Body of pancreas (tissue), 4 donors: ENCODE results near the gene PDHX. TPM values are rescaled to one million over a fixed set of nuclear protein-coding genes. Genes with fewer than 3 reads are reported as not detected.
A peak's percentile ranks its signal among the peaks of the same experiment; 100 is the strongest.

ENCODE experiments used
- ATAC-seq: fragments of 150-250 bp; one replicate; pipeline ENCODE4 v1.9.1; 2016
- DNase-seq, 4 donors: peaks; one replicate each; pipeline ENCODE4 v3.0.0-alpha.2; 2019
- H3K27ac ChIP-seq, 4 donors: fragments of 200-600 bp; sonication (generic); 1 replicate in 3 of 4; 2 replicates in 1 of 4; pipeline versions ENCODE4 v1.5.1 to v1.6.1; 2016 to 2019; ENCODE audit warnings: mild to moderate bottlenecking in 1 of 4, mixed read lengths in 1 of 4, moderate library complexity in 1 of 4
- H3K27me3 ChIP-seq, 2 donors: fragments of 200-600 bp; sonication (generic); one replicate each; pipeline ENCODE4 v1.6.0; 2016; ENCODE audit warnings: mild to moderate bottlenecking in 1 of 2
- H3K36me3 ChIP-seq, 2 donors: fragments of 200-600 bp; sonication (generic); replicated peaks in 1 of 2; 2 replicates each; pipeline ENCODE4 v1.5.1; 2016; ENCODE audit warnings: low read depth in 2 of 2; ENCODE audit not compliant: insufficient read depth in 1 of 2
- H3K4me1 ChIP-seq: fragments of 200-600 bp; sonication (generic); one replicate; pipeline ENCODE4 v1.6.0; 2016
- H3K4me3 ChIP-seq, 2 donors: fragments of 200-600 bp; sonication (generic); 1 replicate in 1 of 2; 2 replicates in 1 of 2; pipeline ENCODE4 v1.5.1; 2016 to 2019
- H3K9me3 ChIP-seq, 3 donors: fragments of 200-600 bp; sonication (generic); 1 replicate in 2 of 3; 2 replicates in 1 of 3; pipeline ENCODE4 v1.5.1; 2016
- CTCF ChIP-seq, 7 experiments: fragments of 450-650 bp in 4 of 7; fragments of 200-600 bp in 3 of 7; sonication (generic) in 3 of 7; IDR thresholded peaks; one replicate each; pipeline ENCODE4 v1.5.1; 2016 to 2019; ENCODE audit warnings: antibody characterized with exemption in 7 of 7
- POLR2A ChIP-seq, 3 donors: fragments of 450-650 bp; IDR thresholded peaks; one replicate each; pipeline ENCODE4 v1.6.1; 2016; ENCODE audit warnings: antibody characterized with exemption in 3 of 3, mild to moderate bottlenecking in 2 of 3
- WGBS, 2 donors: methylation state at CpG; one replicate each; pipeline ENCODE4 v1.1.5; 2017; 5-methylcytosine and 5-hydroxymethylcytosine counted together
- intact Hi-C: fragments of 100-400 bp; cut with DNase I; formaldehyde crosslinking; loops from one replicate; pipeline ENCODE4 v1.15.1; 2023
- total RNA-seq, 2 donors: library from RNA; depleted of rRNA; stranded (reverse); fragments of >200 nt; gene quantifications; one replicate each; pipeline ENCODE4 v1.1.0, GENCODE V29; 2016

PDHX gene
- total RNA-seq, 2 donors from 2014 or later: 10.4 to 51.4 TPM

- TF ChIP-seq POLR2A (IDR thresholded peaks at IDR 0.05) (no peak), CTCF (IDR thresholded peaks at IDR 0.05) (no peak)
- peaks cover 0 to 18% (median 0%) of the 10 kb centered on the region in 3 donors for H3K9me3 ChIP-seq
- 93 to 94% methylated on average over 5 of the region's 5 CpGs for WGBS, 2 donors
- ATAC-seq (no peak), DNase-seq (no peak)
- H3K27ac ChIP-seq: no peak overlapping the region
- H3K4me3 ChIP-seq: no peak overlapping the region
- no peaks in the 10 kb centered on the region for H3K27me3 ChIP-seq
- intact Hi-C loops: no loop called here
- H3K36me3 ChIP-seq: no peaks in the 10 kb centered on the region
- no peaks in the 10 kb centered on the region for H3K4me1 ChIP-seq
Measured at GRCh38 chr11:34899633-34900016, 16.8 kb upstream of the PDHX start.

DNA sequence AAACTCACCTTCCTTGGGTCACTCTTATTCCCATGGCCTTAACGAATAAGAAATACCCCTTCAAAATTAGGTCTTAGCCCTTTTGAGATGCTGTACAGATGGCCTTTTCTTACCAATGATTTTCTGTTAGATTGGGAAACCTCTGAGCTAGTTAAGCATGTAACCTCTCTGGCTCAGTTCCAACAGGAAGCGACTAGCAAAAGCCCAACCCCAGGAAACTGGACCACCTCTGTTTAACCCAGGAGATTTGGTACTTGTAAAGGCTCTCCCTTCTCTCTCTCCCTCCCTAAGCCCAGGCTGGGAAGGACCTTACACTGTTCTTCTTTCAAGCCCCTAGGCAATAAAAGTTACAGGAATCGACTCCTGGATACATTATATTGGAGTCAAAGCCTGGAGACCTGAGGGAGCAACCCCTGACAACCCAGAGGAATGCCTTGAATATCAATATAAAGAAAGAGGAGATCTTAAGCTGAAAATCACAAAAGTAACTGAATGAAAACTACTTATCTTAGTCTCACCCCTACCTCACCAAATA, 11.9 kb upstream of the PDHX start:
- DNase-seq: peak in 2 of 4 donors; percentile 46 to 54
- ATAC-seq: peak; percentile 38

DNA sequence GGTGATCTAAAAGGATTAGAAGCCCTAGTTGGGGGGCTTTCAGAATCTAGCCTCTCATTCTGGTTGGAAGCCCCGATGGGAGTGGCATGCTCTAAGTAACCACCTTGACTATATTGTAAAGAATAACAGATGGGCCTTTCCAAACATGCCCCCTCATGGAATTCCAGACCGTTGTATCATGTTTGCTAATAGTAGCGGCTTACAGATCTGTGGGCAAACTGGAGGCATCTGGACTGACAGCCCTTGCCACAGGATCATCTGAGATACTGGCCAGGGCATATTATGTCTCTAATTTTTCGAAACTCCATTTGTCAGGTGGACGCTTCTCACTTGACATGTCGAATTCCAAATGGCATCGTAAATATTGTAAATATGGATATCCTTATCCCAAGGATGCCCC, 10.8 kb upstream of the PDHX start:
- 84 to 94% methylated on average over 7 of the region's 7 CpGs for WGBS, 2 donors
- no peaks in the 10 kb centered on the region for H3K9me3 ChIP-seq
- H3K4me3 ChIP-seq: no peak overlapping the region
- DNase-seq (no peak), ATAC-seq (no peak)
- no peak overlapping the region for H3K27ac ChIP-seq
- TF ChIP-seq POLR2A (IDR thresholded peaks at IDR 0.05): no peak
- no peak for TF ChIP-seq CTCF (IDR thresholded peaks at IDR 0.05)
- H3K36me3 ChIP-seq: no peaks in the 10 kb centered on the region
- H3K27me3 ChIP-seq: no peaks in the 10 kb centered on the region
- H3K4me1 ChIP-seq: peaks cover 25% of the 10 kb centered on the region
- intact Hi-C loops: no loop called here

More for the DNA sequence above, 11.9 kb upstream of the PDHX start:
- Histone ChIP-seq H3K9me3 (peaks cover 0 to 12% (median 0%) of the 10 kb centered on the region in 3 donors), H3K4me1 (peaks cover 13% of the 10 kb centered on the region), H3K4me3 (no peak overlapping the region), H3K27ac (peak overlapping the region in 1 of 4 donors; percentile 45), H3K27me3 (no peaks in the 10 kb centered on the region), H3K36me3 (no peaks in the 10 kb centered on the region)
- WGBS, 2 donors: 75 to 89% methylated on average over 3 of the region's 3 CpGs
- intact Hi-C loops: no loop called here
- TF ChIP-seq CTCF (IDR thresholded peaks at IDR 0.05) (no peak), POLR2A (IDR thresholded peaks at IDR 0.05) (no peak)

GRCh38 chr11:34907934-34908593, 8.4 kb upstream of the PDHX start:
- intact Hi-C loops: no loop called here
- Histone ChIP-seq H3K36me3 (no peaks in the 10 kb centered on the region), H3K27ac (no peak overlapping the region), H3K9me3 (no peaks in the 10 kb centered on the region), H3K27me3 (no peaks in the 10 kb centered on the region), H3K4me3 (no peak overlapping the region), H3K4me1 (peaks cover 39% of the 10 kb centered on the region)
- no peak for ATAC-seq
- TF ChIP-seq POLR2A (IDR thresholded peaks at IDR 0.05) (no peak), CTCF (IDR thresholded peaks at IDR 0.05) (no peak)
- 84 to 92% methylated on average over 3 of the region's 3 CpGs for WGBS, 2 donors
- DNase-seq: no peak

DNA sequence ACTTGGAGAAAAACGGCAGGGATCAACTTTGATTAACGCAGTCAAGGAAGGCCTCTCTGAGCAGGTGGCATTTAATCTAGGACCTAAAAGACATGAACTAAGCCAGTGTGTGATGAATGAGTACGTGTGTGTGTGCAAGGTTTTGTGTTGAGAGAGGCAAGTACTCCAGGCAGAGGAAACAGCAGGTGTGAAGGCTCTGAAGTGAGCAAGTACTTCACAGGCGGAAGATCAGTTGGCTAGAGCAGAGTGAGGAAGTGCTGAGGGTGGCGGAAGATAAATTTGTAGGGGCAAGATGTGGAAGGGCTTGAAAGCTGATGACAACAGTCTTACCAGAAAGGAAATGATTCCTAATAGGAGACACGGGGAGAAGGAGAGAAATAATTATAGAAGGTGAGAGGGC, 7.0 kb upstream of the PDHX start:
- TF ChIP-seq CTCF (IDR thresholded peaks at IDR 0.05) (no peak), POLR2A (IDR thresholded peaks at IDR 0.05) (no peak)
- no peaks in the 10 kb centered on the region for H3K9me3 ChIP-seq
- no peaks in the 10 kb centered on the region for H3K27me3 ChIP-seq
- ATAC-seq: no peak
- H3K4me3 ChIP-seq: no peak overlapping the region
- no peaks in the 10 kb centered on the region for H3K36me3 ChIP-seq
- peaks cover 40% of the 10 kb centered on the region for H3K4me1 ChIP-seq
- no peak for DNase-seq
- 48 to 60% methylated on average over 6 of the region's 6 CpGs for WGBS, 2 donors
- intact Hi-C loops: no loop called here
- H3K27ac ChIP-seq: peak overlapping the region in 3 of 4 donors; percentile 45 to 71 (median 48)
